Astrocyte of the cerebellum (primary cell): ENCODE data around the gene KIF16B.

Experiments
- DNase-seq: peaks from one replicate; pipeline ENCODE4 v3.0.0-alpha.2; 2011; ENCODE audit warnings: low read depth
- H3K4me3 ChIP-seq: 2 replicates; pipeline ENCODE4 v1.5.1; 2011; ENCODE audit warnings: mild to moderate bottlenecking, low read depth, low read length, moderate library complexity
- CTCF ChIP-seq: IDR thresholded peaks from 2 replicates; pipeline ENCODE4 v1.5.1; 2012; ENCODE audit warnings: low read length, low read depth, moderate library complexity, mild to moderate bottlenecking; ENCODE audit errors: missing control alignments
- in situ Hi-C: cut with HindIII; loops from 2 replicates; pipeline ENCODE4 v1.10.0; 2017; ENCODE audit warnings: low sequenced_read_pairs

KIF16B gene

DNA sequence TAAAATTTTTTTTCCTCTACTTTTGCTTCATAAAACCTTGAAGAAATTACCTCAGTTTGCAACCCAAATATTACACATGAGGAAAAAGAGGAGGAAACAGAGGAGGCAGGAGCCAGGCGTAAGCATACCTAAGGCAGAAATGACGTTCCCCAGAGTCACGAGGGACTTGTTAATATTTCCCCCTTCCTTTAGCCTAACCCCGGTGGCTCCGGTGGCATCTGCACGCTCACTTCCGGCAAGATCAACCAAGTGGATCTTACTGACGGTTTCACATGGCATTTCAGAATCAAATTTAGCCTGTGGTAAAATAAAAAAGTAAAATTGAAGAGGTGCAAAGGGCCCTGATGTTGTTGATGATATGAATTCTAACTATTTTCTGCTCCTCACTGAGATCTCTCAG, 67.4 kb downstream of the KIF16B start:
- no peak overlapping the region for H3K4me3 ChIP-seq
- in situ Hi-C loops = no loop called here
- no peak for DNase-seq
- no peak for TF ChIP-seq CTCF

DNA sequence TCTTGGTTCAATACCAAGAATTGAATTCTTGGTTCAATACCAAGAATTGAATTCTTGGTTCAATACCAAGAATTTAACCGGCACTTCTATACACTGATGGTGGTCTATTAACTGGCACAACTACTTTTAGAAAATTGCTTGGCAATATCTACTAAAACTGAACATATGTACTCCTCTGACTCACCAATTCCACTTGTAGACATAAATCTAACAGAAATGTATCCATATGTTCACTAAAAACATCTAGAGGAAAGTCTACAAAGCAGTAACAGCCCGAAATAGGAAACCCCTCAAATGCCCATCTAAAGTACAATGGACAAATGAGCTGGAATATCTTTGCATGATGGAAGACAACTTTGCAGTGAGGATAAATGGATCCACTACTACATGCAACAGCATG, 71.9 kb downstream of the KIF16B start:
- DNase-seq = no peak
- TF ChIP-seq CTCF = no peak
- no peak overlapping the region for H3K4me3 ChIP-seq
- in situ Hi-C loops = no loop called here

DNA sequence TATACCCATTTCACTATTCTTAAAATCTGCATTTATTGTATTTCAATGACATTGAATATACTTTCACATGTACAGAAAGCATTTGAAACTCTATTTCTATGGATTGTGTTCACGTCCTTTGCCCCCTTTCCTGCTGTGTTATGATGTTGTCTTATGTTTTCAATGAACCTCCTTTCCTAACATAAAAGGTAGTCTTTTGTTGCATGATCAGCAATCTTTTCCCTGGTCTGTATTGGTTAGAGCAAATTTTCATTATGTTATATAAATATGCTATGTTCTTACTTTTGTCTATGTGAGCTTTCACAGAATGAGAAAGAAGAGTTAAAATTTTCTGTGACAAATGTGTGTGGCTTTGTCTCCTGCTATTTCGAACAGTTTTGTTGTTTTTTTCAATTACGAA, 73.1 kb downstream of the KIF16B start:
- no peak for TF ChIP-seq CTCF
- no peak for DNase-seq
- H3K4me3 ChIP-seq = no peak overlapping the region
- in situ Hi-C loops = no loop called here

- in situ Hi-C loops = no loop called here
- H3K4me3 ChIP-seq = no peak overlapping the region
- TF ChIP-seq CTCF = no peak
- no peak for DNase-seq
Observed at GRCh38 chr20:16498526-16499253, 74.6 kb downstream of the KIF16B start.

DNA sequence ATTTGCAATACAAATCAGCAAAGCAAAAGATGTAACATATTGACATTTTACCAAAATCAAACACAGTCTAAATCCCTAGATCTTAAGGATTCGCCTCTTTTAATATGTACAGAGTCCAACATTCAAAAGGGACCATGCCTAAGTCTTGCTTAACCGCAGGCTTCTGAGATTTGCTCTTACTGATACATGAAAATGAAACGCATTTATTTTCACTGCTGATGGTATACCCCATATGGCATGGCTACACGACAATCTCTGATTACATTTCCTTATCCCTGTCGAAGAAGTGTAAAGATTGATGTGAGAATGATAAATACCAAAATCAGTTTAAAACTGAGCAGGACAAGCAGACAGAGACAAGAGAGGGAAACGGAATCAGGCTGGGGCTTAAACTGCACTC, 75.4 kb downstream of the KIF16B start:
- no peak for TF ChIP-seq CTCF
- no peak for DNase-seq
- in situ Hi-C loops = no loop called here
- H3K4me3 ChIP-seq = no peak overlapping the region

DNA sequence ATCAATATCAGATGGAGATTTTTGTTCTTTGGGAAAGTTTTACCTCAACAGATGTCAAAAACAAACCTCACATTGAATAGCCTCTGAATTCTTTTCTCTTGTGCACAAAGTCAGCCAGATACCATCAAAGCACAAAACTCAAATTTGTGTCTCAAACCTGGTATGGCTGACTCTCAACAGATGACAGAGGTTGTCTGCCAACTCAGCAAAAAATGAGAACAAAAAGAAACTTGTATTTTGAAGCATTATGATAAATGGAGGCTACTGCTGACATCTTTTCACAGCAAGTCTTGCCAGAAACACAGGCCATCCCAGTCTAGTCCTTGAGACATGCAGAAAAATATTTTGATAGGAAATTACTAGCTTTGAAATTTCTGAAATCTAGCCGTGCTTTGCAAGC, 79.8 kb downstream of the KIF16B start:
- DNase-seq = no peak
- no peak overlapping the region for H3K4me3 ChIP-seq
- no peak for TF ChIP-seq CTCF
- in situ Hi-C loops = no loop called here
